TTC549 (cell line): ENCODE measurements around the gene PPP2R3C.
"Not testable (repeated sequence)": the region's sequence is repeated elsewhere in the genome, so short reads cannot be mapped to it uniquely, and the experiment has no call there.

Experiments
- FAIRE-seq: peaks from 2 replicates; lab custom pipeline; 2012; peaks lifted over from hg19 to GRCh38; lab: Jason Lieb, UNC

Gene PPP2R3C

DNA sequence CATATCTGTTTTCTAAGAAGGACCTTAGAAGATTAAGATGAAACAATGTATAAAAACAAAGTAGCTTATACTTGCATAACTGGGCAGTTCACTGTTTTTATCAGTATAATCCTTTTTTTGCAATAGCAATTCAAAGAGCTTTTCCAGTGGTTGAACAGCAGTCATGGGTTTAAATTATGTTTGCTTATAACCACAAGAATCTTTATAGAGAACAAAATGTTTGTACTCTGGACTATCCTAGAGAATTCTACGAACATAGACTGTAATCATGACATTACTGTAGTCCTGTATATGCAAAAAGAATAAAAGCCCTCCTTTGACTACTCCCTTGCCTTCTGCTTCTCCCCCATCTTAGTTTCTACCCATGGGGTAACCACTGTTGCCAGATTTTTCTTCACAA, 70.0 kb downstream of the PPP2R3C start:
- no peak for FAIRE-seq

GRCh38 chr14:35050652-35051051, 71.1 kb downstream of the PPP2R3C start:
- FAIRE-seq, result no peak

GRCh38 chr14:35047976-35048513, 73.7 kb downstream of the PPP2R3C start:
- FAIRE-seq, result no peak

DNA sequence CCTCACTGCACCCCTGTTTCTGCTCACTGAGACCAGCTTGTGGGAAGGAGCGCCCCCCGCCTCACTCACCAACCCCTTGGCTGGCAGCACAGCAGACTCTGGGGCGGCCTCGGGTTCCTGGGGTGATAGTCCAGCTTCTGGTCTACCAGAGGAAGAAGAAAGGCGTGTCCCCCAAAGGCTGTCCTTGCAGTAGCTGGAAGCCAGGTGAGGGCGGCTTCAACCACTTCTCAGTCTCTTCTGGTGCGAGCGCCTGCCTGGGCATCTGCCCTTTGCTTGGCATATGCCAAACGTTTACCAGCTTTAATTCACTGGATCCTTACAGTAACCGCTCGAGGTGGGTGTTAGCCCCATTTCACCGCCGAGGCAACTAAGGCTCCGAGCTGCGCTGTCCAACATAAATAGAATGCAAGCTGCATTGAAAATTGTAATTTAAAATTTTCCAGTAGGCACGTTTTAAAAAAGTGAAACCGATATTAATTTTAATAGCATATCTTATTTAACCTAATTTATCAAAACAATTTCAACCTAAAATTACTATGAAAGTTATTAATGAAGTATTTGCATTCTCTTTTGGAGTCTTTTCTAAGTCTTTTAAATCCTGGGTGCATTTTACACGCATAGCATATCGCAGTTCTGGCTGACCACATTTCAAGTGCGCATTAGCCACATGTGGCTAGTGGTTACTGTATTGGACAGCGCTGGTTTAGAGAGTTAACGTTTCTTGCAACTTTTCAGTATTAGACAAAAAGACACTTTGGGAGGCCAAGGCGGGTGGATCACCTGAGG, 74.8 kb downstream of the PPP2R3C start:
- no peak for FAIRE-seq

DNA sequence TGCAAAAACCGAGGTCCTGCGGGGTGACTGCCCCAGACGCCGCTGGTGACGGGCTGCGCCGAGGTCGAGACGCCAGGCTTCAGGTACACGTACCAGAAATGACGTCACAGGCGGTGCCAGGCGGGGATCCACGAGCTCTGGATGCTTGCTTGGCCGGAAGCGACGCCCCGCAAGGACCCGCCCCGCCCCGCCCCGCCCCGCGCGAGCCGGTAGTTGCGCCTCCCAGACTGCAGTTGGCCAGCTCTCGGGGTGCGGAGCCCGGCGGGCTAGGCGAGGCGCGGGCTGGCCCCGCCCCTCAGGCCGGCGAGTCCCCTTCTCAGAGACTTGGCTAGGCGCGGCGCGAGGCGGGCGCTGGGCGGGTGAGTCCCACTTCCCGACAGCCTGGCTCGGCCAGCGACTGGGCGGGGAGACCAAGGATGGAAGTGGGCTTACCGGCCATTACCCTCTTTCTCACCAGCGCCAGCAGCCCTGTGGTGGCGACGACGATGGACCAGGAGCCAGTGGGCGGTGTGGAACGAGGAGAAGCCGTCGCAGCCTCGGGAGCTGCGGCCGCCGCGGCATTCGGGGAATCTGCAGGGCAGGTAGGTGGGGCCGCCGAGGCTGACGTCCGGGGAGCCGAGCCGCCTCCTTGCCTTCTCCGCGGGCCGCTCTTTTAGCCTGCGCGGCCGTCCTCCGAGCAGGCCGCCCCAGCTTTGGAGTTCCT, 75.6 kb downstream of the PPP2R3C start, which contains the start of gene FAM177A1:
Gene FAM177A1 (plus strand): TSS at position 225 of the 703 bp plus-strand sequence. CDS start 192 bp downstream, at position 417.
- FAIRE-seq, result no peak

DNA sequence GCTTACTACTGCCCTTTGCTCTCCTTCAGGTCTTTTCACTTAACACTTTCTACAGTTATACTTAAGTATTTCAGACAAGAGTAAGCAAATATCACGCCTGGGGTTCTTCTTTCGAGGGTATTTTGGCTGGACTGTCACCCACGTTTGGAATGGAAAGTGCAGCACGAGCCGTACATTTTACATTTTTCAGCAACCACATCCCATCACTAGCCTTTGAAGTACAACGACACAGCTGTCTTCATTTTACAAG, 76.1 kb downstream of the PPP2R3C start:
- no peak for FAIRE-seq

DNA sequence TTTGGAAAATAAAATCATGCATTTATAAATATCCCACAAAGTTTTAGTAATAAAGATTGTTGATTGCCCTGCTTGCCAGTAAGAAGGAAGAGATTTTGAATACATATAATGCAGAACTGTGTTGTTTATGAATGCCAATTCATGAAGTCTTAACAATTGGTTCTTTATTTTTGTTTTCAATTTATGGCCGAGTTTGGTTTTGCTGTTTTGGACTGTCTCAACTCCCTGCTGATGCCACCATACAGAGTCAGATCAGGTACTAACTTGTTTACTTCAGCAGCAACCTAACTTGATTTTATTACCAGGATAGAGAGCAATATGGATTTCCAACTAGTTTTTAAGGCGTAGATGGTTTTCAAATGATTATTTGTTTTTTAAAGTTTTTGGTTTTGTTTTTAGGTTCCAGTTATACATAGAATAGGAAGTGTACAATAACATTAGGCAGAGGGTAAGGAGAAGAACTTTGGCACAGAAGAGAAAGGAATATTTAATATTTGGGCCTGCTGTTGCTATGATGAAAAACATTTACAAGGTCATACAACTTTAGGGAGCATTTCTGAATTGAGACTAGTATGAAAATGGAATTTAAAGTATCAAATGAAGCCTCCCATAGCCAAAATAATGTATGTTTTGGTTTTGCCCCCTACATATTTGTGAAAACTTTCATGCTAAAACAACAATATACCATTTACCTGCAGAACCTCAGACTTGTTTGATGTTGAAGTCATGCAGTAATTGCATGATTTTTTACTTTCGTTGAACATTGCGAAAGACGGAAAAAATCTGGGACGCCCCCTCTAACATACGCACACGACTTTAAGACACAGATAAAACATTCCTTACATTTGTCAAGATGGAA, 76.6 kb downstream of the PPP2R3C start:
- no peak for FAIRE-seq

GRCh38 chr14:35043046-35043445, 78.7 kb downstream of the PPP2R3C start:
- FAIRE-seq, result no peak

DNA sequence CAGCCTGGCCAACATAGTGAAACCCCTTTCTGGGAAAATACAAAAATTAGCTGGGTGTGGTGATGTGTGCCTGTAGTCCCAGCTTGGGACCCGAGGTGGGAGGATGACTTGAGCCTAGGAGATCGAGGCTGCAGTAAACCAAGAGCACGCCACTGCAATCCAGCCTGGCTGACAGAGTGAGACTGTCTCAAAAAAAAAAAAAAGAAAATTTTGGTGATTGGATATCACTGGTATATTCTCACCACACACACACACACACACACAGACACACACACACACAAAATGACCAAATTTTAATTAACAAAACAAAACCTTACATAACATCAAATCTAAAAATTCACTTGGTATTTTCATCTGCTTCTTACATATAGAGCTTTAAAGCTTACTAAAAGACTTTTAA, 79.2 kb downstream of the PPP2R3C start:
- FAIRE-seq, result no peak

DNA sequence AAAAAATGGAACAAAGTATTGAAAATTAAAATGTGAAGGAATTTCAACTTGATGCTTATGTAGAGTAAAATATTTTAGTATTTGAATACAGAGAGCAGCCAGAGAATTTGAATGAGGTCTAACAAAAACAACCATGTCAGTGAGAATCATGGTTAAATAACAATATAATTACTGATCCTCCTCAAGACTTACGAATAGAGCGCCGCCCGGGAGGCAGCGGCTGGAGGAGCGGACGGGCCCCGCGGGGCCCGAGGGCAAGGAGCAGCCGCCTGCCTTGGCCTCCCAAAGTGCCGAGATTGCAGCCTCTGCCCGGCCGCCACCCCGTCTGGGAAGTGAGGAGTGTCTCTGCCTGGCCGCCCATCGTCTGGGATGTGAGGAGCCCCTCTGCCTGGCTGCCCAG, 83.5 kb downstream of the PPP2R3C start:
- FAIRE-seq, result not testable (repeated sequence)
